HG02588 (cell line): ENCODE results near the gene MSRB1.
A peak's percentile ranks its signal among the peaks of the same experiment; 100 is the strongest.

ENCODE experiments used
- ATAC-seq: cut with Tn5 transposase; IDR thresholded peaks from one replicate; pipeline ENCODE4 v1.9.1; 2021; ENCODE audit warnings: mild to moderate bottlenecking, moderate library complexity; ENCODE audit not compliant: unreplicated experiment

The MSRB1 gene

GRCh38 chr16:1942810-1943726, at the start of gene MSRB1:
Gene MSRB1 (minus strand): TSS chr16:1943199. CDS start chr16:1943156, 43 bp downstream.
- ATAC-seq = peak; percentile 92

- peak; percentile 44 for ATAC-seq
Measured at GRCh38 chr16:1991948-1992703, 49.1 kb upstream of the MSRB1 start.

GRCh38 chr16:1991588-1991947, 48.6 kb upstream of the MSRB1 start:
- no peak for ATAC-seq

GRCh38 chr16:1991135-1991551, 48.1 kb upstream of the MSRB1 start:
- no peak for ATAC-seq

GRCh38 chr16:1990351-1991134, 47.5 kb upstream of the MSRB1 start:
- no peak for ATAC-seq

GRCh38 chr16:1990101-1990350, 47.0 kb upstream of the MSRB1 start:
- no peak for ATAC-seq

GRCh38 chr16:1989209-1990100, 46.5 kb upstream of the MSRB1 start, which contains the start of gene SYNGR3:
Gene SYNGR3 (plus strand): TSS chr16:1989970. CDS start chr16:1990103, 133 bp downstream.
- ATAC-seq = no peak

GRCh38 chr16:1987198-1987597, 44.2 kb upstream of the MSRB1 start:
- no peak for ATAC-seq

GRCh38 chr16:1985466-1986150, 42.6 kb upstream of the MSRB1 start:
- ATAC-seq = no peak

GRCh38 chr16:1984347-1985225, 41.6 kb upstream of the MSRB1 start:
- ATAC-seq = no peak

GRCh38 chr16:1983544-1984346, 40.7 kb upstream of the MSRB1 start, which contains the start of gene GFER:
Gene GFER (plus strand): TSS chr16:1984193. CDS start chr16:1984219, 26 bp downstream.
- peak; percentile 72 for ATAC-seq

- ATAC-seq = no peak
Measured at GRCh38 chr16:1982991-1983543, 40.1 kb upstream of the MSRB1 start.

GRCh38 chr16:1982013-1982433, 39.0 kb upstream of the MSRB1 start:
- no peak for ATAC-seq

- no peak for ATAC-seq
Measured at GRCh38 chr16:1981398-1981836, 38.4 kb upstream of the MSRB1 start, which contains the start of gene NOXO1. Gene NOXO1 (minus strand): TSS chr16:1981469. CDS start chr16:1981179, 290 bp downstream.

- ATAC-seq = no peak
Measured at GRCh38 chr16:1980770-1981087, 37.7 kb upstream of the MSRB1 start.

GRCh38 chr16:1980030-1980769, 37.2 kb upstream of the MSRB1 start:
- ATAC-seq = no peak
